Upper lobe of right lung (tissue), 1 donor: ENCODE measurements around the gene AQP5. TPM values are rescaled to one million over a fixed set of nuclear protein-coding genes. Genes with fewer than 3 reads are reported as not detected.

Experiments used
- ATAC-seq: fragments of 200-7000 bp; cut with Tn5 transposase; one replicate; pipeline ENCODE4 v1.9.1; 2020; ENCODE audit warnings: mild to moderate bottlenecking, moderate library complexity
- DNase-seq: peaks from one replicate; pipeline ENCODE4 v3.0.0-alpha.2; 2020
- H3K27ac ChIP-seq: fragments of 200-600 bp; one replicate; pipeline ENCODE4 v1.8.0; 2022
- H3K27me3 ChIP-seq: fragments of 200-600 bp; one replicate; pipeline ENCODE4 v1.8.0; 2022; ENCODE audit warnings: mild to moderate bottlenecking
- H3K36me3 ChIP-seq: fragments of 200-600 bp; one replicate; pipeline ENCODE4 v1.8.0; 2022
- H3K4me1 ChIP-seq: fragments of 200-600 bp; one replicate; pipeline ENCODE4 v1.8.0; 2022
- H3K4me3 ChIP-seq: fragments of 200-600 bp; one replicate; pipeline ENCODE4 v1.8.0; 2022; ENCODE audit warnings: mild to moderate bottlenecking
- H3K9me3 ChIP-seq: fragments of 200-600 bp; one replicate; pipeline ENCODE4 v1.8.0; 2022
- CTCF ChIP-seq: fragments of 200-600 bp; IDR thresholded peaks from one replicate; pipeline ENCODE4 v1.8.0; 2022; ENCODE audit warnings: antibody characterized with exemption
- intact Hi-C: fragments of 100-400 bp; cut with DNase I; formaldehyde crosslinking; loops from one replicate; pipeline ENCODE4 v1.11.0; 2022
- total RNA-seq: library from RNA; stranded (reverse); fragmentation: NEBNext Ultra II Directional; extraction: Animal tissue kit (Norgen Biotek cat#: 25700); gene quantifications from one replicate; pipeline ENCODE4 v1.2.1, GENCODE V29; 2021
- donor health status: DM: no; HTN: yes; CAD: no; lungs with severe emphysema.

The AQP5 gene
- total RNA-seq, 1 donor from 2014 or later: 14.3 TPM

DNA sequence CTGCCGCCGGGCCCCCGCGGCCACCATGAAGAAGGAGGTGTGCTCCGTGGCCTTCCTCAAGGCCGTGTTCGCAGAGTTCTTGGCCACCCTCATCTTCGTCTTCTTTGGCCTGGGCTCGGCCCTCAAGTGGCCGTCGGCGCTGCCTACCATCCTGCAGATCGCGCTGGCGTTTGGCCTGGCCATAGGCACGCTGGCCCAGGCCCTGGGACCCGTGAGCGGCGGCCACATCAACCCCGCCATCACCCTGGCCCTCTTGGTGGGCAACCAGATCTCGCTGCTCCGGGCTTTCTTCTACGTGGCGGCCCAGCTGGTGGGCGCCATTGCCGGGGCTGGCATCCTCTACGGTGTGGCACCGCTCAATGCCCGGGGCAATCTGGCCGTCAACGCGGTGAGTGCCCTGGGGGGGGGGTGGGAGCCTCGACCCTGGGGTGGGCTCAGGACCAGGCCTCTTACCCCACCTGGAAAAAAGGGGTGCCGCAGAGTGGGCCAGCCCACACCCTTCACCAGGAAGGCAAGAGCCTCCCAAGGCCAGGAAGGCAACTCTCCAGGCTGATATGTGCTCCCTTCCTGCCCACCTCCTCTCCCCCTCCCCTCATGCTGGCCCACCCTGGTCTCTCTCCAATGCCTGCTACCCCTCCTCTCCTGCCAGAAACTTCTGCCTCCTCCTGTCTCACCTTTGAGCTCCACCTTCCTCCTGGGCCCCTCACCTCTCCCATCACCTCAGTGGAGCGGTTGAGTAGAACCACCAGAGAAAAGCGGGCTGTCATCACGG, 507 bp downstream of the AQP5 start:
- TF ChIP-seq CTCF: no peak
- intact Hi-C loops: no loop called here
- no peak overlapping the region for H3K4me3 ChIP-seq
- H3K4me1 ChIP-seq: peaks cover 14% of the 10 kb centered on the region
- ATAC-seq (no peak), DNase-seq (no peak)
- peaks cover 35% of the 10 kb centered on the region for H3K27me3 ChIP-seq
- H3K27ac ChIP-seq: no peak overlapping the region
- H3K9me3 ChIP-seq: no peaks in the 10 kb centered on the region
- H3K36me3 ChIP-seq: no peaks in the 10 kb centered on the region

DNA sequence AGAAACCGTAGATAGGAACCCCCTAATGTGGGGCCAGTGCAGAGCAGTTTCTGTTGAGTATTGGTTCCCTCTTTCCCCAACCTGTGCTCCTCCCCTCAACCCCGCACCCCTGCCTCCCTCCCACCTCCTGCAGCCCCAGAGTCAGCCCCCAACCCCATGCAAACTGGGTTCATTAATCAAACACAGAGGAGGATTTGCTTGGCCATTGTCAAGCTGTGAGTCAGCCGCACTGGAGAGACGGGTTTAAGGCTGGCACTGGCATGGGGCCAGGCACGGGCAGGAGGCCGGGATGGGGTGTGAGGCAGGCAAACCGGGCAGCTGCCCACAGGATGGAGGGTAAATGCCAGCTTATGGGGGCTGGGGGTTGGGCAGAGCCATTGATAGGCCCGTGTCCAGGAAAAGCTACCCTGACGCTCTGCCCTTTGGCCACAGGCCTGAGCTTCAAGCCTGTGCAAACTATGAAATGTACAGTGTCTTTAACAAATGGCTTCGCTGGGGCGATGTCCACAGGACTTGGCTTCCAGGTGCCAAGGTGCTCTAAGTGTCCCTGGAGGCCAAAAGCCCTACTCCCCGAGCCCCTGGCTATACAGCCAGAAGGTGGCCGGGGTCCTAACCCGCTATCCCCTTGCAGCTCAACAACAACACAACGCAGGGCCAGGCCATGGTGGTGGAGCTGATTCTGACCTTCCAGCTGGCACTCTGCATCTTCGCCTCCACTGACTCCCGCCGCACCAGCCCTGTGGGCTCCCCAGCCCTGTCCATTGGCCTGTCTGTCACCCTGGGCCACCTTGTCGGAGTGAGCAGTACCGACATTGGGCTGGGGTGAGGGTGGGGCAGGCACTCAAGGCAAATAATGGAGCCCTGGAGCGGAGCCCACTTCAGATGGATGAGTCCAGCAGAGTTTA, 1.4 kb downstream of the AQP5 start:
- H3K27me3 ChIP-seq: peaks cover 29% of the 10 kb centered on the region
- H3K4me3 ChIP-seq: no peak overlapping the region
- H3K27ac ChIP-seq: peak overlapping the region; percentile 6
- ATAC-seq (peak; percentile 29), DNase-seq (peak; percentile 90)
- no peaks in the 10 kb centered on the region for H3K9me3 ChIP-seq
- no peaks in the 10 kb centered on the region for H3K36me3 ChIP-seq
- intact Hi-C loops: no loop called here
- H3K4me1 ChIP-seq: peaks cover 20% of the 10 kb centered on the region
- TF ChIP-seq CTCF: no peak

DNA sequence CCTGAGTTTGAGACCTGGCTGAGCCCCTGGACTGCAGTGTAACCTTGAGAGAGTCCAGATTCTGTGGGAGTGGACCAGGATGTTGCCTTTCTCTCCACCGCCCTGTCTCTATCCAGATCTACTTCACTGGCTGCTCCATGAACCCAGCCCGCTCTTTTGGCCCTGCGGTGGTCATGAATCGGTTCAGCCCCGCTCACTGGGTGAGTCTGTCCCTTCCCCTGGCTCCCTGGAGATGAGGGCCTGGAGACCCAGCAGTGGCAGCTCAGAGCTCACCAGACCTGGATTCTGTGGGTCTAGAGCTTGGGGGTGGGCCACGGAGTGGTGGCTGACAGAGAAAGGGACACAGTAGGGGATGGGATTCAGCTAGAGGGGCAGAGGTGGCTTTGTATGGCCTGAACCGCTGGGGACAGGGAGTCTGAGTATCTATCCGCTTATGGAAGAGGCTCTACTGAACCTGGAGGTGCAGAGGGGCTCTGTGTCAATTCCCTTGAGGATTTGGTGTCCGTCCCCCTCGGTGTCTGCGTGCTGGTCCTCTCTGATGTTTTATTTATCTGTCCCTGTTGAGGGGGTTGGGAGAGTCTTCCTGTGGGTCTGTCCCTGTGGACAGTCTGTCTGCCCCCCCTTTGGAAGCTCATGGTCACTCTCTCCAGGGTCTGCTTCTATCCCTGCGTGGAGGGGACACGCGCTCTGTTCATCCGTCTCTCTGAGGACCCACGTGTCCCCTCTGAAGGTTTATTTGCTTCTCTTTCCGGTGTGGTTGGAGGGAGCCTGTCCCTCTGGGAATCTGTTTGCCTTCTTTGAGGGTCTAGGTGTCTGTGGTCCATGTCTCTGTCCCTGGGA, 2.5 kb downstream of the AQP5 start:
- ATAC-seq (no peak), DNase-seq (no peak)
- Histone ChIP-seq H3K36me3 (no peaks in the 10 kb centered on the region), H3K27me3 (peaks cover 22% of the 10 kb centered on the region), H3K27ac (no peak overlapping the region), H3K4me3 (no peak overlapping the region), H3K9me3 (no peaks in the 10 kb centered on the region), H3K4me1 (peaks cover 20% of the 10 kb centered on the region)
- intact Hi-C loops: no loop called here
- no peak for TF ChIP-seq CTCF

GRCh38 chr12:49964849-49965624, 3.4 kb downstream of the AQP5 start:
- H3K4me3 ChIP-seq: no peak overlapping the region
- intact Hi-C loops: loop anchor here (5.0 kb wide), 2 partner anchors 92 to 107 kb away; partner anchors contain the start of gene ASIC1
- TF ChIP-seq CTCF: no peak
- H3K36me3 ChIP-seq: no peaks in the 10 kb centered on the region
- ATAC-seq: no peak
- DNase-seq: peak; percentile 56
- H3K9me3 ChIP-seq: no peaks in the 10 kb centered on the region
- H3K4me1 ChIP-seq: peaks cover 14% of the 10 kb centered on the region
- peaks cover 13% of the 10 kb centered on the region for H3K27me3 ChIP-seq
- H3K27ac ChIP-seq: no peak overlapping the region
